IgD-negative memory B cell (primary cell): Measurements from ENCODE around the gene DAZAP1. TPM values are rescaled to one million over a fixed set of nuclear protein-coding genes. Genes with fewer than 3 reads are reported as not detected.
A peak's percentile ranks its signal among the peaks of the same experiment; 100 is the strongest.

ENCODE experiments used
- H3K27ac Mint-ChIP-seq, 3 donors: one replicate each; pipeline ENCODE4 v1.8.0; 2020 to 2022; ENCODE audit warnings: mild to moderate bottlenecking in 3 of 3, mixed read lengths in 3 of 3, moderate library complexity in 1 of 3
- H3K27me3 Mint-ChIP-seq: one replicate; pipeline ENCODE4 v1.8.0; 2021; ENCODE audit warnings: mixed read lengths
- H3K36me3 Mint-ChIP-seq: one replicate; pipeline ENCODE4 v1.8.0; 2020; ENCODE audit warnings: mild to moderate bottlenecking, mixed read lengths
- H3K4me1 Mint-ChIP-seq, 3 donors: one replicate each; pipeline ENCODE4 v1.8.0; 2020 to 2022; ENCODE audit warnings: mixed read lengths in 3 of 3, mild to moderate bottlenecking in 1 of 3
- H3K4me3 Mint-ChIP-seq, 4 donors: one replicate each; pipeline ENCODE4 v1.8.0; 2020 to 2022; ENCODE audit warnings: mild to moderate bottlenecking in 4 of 4, mixed read lengths in 4 of 4, moderate library complexity in 3 of 4
- H3K9me3 Mint-ChIP-seq, 3 donors: one replicate each; pipeline ENCODE4 v1.8.0; 2020 to 2021; ENCODE audit warnings: mixed read lengths in 3 of 3, mild to moderate bottlenecking in 1 of 3
- polyA plus RNA-seq: library from polyadenylated mRNA; unstranded; fragments of 300-500 nt; fragmentation: Illumina TruSeq; gene quantifications from one replicate; pipeline ENCODE4 v1.2.3, GENCODE V29; 2021

Gene DAZAP1
- polyA plus RNA-seq, 1 donor from 2014 or later = 7.2 TPM

GRCh38 chr19:1396019-1396767 is 11.2 kb upstream of the DAZAP1 start:
- Mint-ChIP-seq H3K36me3 (peaks cover 3% of the 10 kb centered on the region), H3K27me3 (no peaks in the 10 kb centered on the region), H3K27ac (no peak overlapping the region), H3K4me1 (peaks cover 0 to under 1% (median 0%) of the 10 kb centered on the region in 3 donors), H3K4me3 (no peak overlapping the region), H3K9me3 (no peaks in the 10 kb centered on the region)

GRCh38 chr19:1396768-1397679 is 10.4 kb upstream of the DAZAP1 start:
- peak overlapping the region in 1 of 4 donors; percentile 33 for H3K4me3 Mint-ChIP-seq

DNA sequence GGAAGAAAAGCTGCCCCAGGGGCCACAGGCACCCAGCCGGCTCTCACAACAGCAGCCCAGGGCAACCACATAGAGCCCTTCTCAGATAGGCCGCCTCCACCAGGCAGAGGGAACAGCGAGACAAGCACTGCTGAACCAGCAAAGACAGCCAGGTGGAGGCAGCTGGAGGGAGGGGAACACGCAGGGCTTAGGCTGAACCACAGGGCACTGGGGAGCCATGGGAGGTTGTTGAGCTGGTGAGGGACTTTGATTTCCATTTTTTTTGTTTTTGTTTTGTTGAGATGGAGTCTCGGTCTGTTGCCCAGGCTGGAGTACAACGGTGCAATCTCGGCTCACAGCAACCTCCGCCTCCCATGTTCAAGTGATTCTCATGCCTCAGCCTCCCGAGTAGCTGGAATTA is 9.5 kb upstream of the DAZAP1 start:
- Mint-ChIP-seq H3K4me3 (no peak overlapping the region), H3K27ac (no peak overlapping the region), H3K27me3 (peaks cover 5% of the 10 kb centered on the region), H3K4me1 (peaks cover 0 to 4% (median 3%) of the 10 kb centered on the region in 3 donors), H3K36me3 (no peaks in the 10 kb centered on the region), H3K9me3 (no peaks in the 10 kb centered on the region)

More at GRCh38 chr19:1396768-1397679, 10.4 kb upstream of the DAZAP1 start:
- Mint-ChIP-seq H3K27me3 (no peaks in the 10 kb centered on the region), H3K36me3 (peaks cover 3% of the 10 kb centered on the region), H3K27ac (peak overlapping the region in 1 of 3 donors; percentile 7), H3K9me3 (no peaks in the 10 kb centered on the region), H3K4me1 (no peaks in the 10 kb centered on the region)

DNA sequence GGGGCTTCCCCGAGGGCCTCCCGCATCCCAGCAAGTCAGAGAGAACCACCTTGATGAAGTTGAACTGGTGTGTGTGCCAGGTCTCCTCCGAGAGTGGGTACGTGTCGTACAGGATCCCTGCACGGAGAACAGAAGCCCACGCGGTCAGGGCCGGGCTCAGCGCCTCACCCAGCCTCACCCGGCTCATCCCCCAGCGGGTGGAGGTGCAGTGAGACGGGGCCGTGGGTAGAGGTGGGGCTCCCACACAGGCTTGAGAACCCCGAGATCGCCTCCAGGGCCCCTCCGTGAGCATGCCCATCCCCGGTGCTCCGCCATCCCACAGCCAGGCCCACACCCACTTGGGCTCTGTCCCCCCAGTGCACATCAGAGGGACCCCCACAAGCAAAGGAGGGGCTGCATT is 8.3 kb upstream of the DAZAP1 start:
- Mint-ChIP-seq H3K27ac (peak overlapping the region in 1 of 3 donors; percentile 62), H3K4me3 (peak overlapping the region in 1 of 4 donors; percentile 51)

DNA sequence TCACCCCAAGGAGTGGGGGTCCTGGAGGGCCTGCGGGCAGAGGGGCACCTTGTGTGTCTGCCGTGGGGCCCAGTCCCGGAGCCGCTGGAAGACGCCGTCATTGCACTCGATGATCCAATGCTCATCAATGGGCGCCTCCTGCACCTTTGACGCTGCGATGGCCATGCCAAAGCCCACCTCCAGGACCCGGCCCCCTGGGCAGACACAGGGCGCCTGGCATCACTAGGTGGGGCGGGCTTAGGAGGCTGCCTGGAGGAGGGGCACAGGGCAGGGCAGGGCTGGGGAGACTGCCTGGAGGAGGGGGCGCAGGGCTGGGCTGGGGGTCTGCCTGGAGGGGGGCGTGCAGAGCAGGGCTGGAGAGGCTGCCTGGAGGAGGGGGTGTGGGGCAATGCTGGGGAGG is 7.6 kb upstream of the DAZAP1 start:
- no peaks in the 10 kb centered on the region for H3K36me3 Mint-ChIP-seq
- H3K9me3 Mint-ChIP-seq = no peaks in the 10 kb centered on the region
- no peak overlapping the region for H3K27ac Mint-ChIP-seq
- no peak overlapping the region for H3K4me3 Mint-ChIP-seq
- H3K27me3 Mint-ChIP-seq = peaks cover 11% of the 10 kb centered on the region
- H3K4me1 Mint-ChIP-seq = peaks cover 0 to 5% (median 4%) of the 10 kb centered on the region in 3 donors

More for the DNA sequence above, 8.3 kb upstream of the DAZAP1 start:
- Mint-ChIP-seq H3K4me1 (peaks cover 0 to 5% (median 4%) of the 10 kb centered on the region in 3 donors), H3K27me3 (peaks cover 11% of the 10 kb centered on the region), H3K36me3 (no peaks in the 10 kb centered on the region), H3K9me3 (no peaks in the 10 kb centered on the region)

DNA sequence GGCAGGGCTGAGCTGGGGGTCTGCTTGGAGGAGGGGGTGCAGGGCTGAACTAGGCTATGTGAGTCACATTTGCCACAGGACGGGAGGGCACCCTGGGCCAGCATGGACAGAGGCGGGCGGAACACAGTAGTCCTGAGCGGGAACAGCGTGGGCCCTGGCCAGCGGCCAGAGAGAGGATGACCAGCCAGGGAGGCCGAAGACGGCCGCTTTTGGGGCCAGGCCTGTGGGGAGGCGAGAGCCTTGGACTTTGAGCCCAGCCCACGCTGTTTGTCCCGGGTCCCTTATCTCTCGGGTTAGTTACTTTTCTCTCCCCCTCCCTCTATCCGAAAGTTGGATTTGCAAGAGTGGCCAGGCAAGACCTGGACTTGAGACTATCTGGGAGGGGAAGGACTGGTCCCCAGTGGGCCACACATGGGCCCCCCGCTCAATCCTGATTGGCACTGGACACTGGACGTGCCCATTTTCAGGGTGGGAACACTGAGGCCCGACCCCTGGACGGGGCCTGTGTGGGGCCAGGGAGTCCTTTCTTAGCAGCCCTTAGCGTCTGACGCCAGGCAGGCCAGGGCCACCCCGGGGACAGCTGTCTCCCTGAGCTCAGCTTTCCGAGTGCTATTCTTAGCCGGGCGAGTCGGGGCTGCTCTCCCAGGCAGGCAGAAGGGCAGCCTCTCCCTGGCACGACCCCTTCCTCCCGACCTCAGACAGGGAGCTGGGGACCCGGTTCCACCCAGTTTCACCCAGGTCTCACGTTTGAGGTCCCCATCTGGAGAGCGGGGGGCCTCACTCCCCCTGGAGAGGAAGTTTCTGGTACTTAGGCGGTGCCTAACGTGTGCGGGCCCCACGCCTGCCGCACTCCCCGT is 6.9 kb upstream of the DAZAP1 start:
- H3K27ac Mint-ChIP-seq = peak overlapping the region in 2 of 3 donors; percentile 13 to 46
- H3K9me3 Mint-ChIP-seq = no peaks in the 10 kb centered on the region
- peaks cover 0 to 5% (median 4%) of the 10 kb centered on the region in 3 donors for H3K4me1 Mint-ChIP-seq
- peaks cover 11% of the 10 kb centered on the region for H3K27me3 Mint-ChIP-seq
- peak overlapping the region; percentile 60 to 78 (median 76) for H3K4me3 Mint-ChIP-seq
- no peaks in the 10 kb centered on the region for H3K36me3 Mint-ChIP-seq

DNA sequence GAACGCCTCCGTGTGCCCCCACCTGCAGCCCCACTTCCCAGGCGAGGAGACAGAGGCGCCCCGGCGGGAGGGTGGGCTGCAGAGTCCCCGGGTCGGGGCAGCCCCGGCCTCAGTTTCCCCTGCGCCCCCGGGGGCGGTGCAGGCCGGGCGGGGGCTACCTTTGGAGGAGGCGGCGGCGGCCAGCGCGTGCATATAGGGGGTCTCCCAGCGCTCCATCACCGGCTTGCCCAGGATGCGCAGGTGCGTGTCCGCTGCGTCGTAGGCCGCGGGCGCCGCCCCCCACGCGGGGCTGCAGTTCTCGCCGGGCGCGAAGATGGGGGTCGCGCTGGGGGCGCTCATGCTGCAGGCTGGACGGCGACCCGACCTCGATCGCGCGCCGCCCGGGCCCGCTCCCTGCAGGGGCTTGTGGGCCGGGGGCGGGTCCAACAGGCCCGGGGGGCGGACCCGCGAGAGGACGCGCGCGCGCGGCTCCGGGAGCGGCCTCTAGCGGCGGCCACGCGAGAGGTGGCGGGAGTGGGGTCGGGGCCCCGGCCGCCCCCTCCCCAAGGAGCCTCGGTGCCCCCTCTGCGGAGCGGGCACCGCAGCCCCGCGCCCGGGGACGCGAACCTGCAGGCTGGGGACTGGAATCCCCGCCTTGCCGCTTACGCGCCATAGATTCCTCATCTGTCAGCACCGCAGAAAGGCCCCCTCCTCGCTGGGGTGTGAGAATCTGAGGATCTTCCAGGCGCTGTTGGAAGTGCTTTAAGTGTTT is 6.1 kb upstream of the DAZAP1 start, which contains the start of gene GAMT:
Gene GAMT (minus strand): TSS at position 405 of the 751 bp plus-strand sequence. CDS start 66 bp downstream, at position 339.
- H3K4me1 Mint-ChIP-seq = peaks cover under 1 to 5% (median 4%) of the 10 kb centered on the region in 3 donors
- H3K9me3 Mint-ChIP-seq = no peaks in the 10 kb centered on the region
- H3K4me3 Mint-ChIP-seq = peak within 1 kb of the TSS; percentile 60 to 85 (median 78)
- H3K36me3 Mint-ChIP-seq = no peaks in the 10 kb centered on the region
- peak within 1 kb of the TSS; percentile 46 to 56 (median 47) for H3K27ac Mint-ChIP-seq
- H3K27me3 Mint-ChIP-seq = peaks cover 11% of the 10 kb centered on the region

DNA sequence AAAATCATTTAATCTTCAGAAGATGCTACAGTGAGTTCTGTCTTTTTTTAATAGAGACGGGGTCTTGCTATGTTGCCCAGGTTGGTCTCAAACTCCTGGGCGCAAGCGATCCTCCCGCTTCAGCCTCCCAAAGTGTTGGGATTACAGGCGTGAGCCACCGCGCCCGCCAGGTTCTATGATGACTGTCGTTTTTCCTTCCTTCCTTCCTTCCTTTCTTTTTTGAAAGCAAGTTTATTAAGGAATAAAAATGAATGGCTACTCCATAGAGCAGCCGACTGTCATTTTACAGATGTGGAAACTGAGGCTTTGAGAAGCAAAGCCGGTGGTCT is 5.5 kb upstream of the DAZAP1 start:
- Mint-ChIP-seq H3K36me3 (no peaks in the 10 kb centered on the region), H3K4me3 (peak overlapping the region; percentile 43 to 85 (median 74)), H3K9me3 (no peaks in the 10 kb centered on the region), H3K27ac (peak overlapping the region in 1 of 3 donors; percentile 47), H3K27me3 (peaks cover 11% of the 10 kb centered on the region), H3K4me1 (peaks cover 6 to 9% (median 8%) of the 10 kb centered on the region in 3 donors)

- Mint-ChIP-seq H3K27me3 (peaks cover 11% of the 10 kb centered on the region), H3K27ac (peak overlapping the region; percentile 26 to 56 (median 33)), H3K4me3 (peak overlapping the region; percentile 44 to 90 (median 64)), H3K4me1 (peaks cover 7 to 9% (median 8%) of the 10 kb centered on the region in 3 donors), H3K36me3 (no peaks in the 10 kb centered on the region), H3K9me3 (no peaks in the 10 kb centered on the region)
Observed at GRCh38 chr19:1402411-1403070, 4.8 kb upstream of the DAZAP1 start.

- H3K4me3 Mint-ChIP-seq = peak overlapping the region; percentile 76 to 90 (median 84)
- H3K27me3 Mint-ChIP-seq = peaks cover 11% of the 10 kb centered on the region
- H3K4me1 Mint-ChIP-seq = peaks cover 16 to 33% (median 23%) of the 10 kb centered on the region in 3 donors
- no peaks in the 10 kb centered on the region for H3K36me3 Mint-ChIP-seq
- H3K9me3 Mint-ChIP-seq = no peaks in the 10 kb centered on the region
- H3K27ac Mint-ChIP-seq = peak overlapping the region; percentile 74 to 88 (median 80)
Observed at GRCh38 chr19:1406774-1407527, 435 bp upstream of the DAZAP1 start.

DNA sequence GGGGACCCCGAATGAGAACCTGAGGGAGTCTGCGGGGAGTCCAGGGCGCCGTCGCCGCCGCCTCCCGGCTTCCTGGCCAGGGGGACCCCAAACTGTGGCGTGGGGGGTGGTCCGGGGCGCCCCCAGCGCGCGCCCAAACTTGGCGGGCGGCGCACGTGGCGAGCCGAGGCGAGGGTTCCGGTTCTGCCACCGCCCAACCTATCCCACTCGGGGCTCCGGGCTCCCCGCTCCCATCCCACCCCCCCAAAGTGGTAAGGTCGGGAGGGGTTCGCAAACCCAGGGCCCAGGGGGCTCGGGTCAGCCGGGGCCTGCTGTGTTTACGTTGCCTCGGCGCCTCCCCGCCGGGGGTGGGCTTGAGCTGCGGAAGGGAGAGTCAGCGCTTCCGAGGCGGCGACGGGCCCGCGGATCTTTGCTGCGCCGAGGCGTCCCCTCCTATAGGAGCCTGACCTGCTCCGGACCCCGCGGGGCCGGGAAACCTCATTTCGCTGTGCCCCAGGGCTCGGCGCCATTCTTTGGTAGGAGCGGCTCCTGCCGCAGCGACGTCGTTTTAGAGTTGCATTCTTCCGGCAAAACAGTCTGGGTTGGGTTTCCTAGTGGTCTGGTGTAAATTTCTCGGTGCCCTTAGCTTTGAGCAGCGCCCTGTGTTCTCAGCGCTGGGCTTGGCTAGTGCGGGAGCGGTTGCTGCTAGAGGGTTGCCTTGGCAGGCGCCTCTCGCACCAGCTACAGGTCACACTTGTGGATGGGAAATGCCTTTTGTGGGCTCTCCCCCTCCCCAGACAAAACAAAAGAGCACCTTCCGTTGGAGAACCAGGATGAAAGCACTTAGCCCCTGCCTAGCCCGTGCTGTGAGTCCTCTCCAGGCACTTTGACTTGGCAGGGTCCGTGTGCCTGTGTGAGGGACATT is 1.2 kb downstream of the DAZAP1 start:
- peaks cover under 1% of the 10 kb centered on the region for H3K27me3 Mint-ChIP-seq
- peaks cover 16 to 33% (median 23%) of the 10 kb centered on the region in 3 donors for H3K4me1 Mint-ChIP-seq
- no peaks in the 10 kb centered on the region for H3K9me3 Mint-ChIP-seq

More for the DNA sequence above, 1.2 kb downstream of the DAZAP1 start:
- Mint-ChIP-seq H3K27ac (peak overlapping the region; percentile 48 to 92 (median 80)), H3K4me3 (peak overlapping the region; percentile 85 to 91 (median 88)), H3K36me3 (no peaks in the 10 kb centered on the region)
